Measurements from ENCODE around the gene SUCLG2.

Gene SUCLG2

DNA sequence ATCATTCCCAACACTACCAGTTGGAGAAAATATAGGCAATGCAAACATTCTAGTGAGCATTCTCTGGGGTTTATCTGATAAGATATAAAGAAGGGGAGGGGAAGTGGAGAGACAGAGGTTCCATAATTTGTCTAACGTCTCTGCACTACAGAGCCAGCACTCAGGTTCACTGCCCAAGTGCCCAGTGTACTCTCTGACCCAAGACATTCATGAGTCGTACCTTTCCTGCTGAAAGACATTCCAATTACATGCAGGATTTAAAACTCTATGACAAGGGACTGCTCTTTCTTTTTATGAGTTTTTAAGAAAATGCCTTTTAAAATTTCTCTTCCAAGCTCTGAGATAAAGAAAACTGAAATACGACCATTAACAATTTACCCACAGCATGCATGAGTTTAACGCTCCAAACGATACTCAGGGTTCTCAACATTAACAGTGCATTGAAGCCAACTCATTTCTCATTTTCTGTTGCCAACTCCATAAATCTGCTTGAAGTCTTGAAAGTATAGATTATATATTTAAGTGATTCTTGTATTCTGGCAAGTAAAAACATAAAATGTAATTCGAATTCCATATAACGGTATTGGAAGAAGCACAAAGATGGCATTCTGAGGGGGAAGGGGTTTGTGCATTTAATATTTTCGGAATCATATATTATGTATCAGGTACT is 193.4 kb downstream of the SUCLG2 start:
- no peak for DNase-seq
- H3K27me3 ChIP-seq (replicated peaks; ENCODE audit: control insufficient read depth, insufficient read depth, low read length, poor library complexity, severe bottlenecking): no peaks in the 10 kb centered on the region
- H3K27ac ChIP-seq (ENCODE audit: insufficient read depth, low read length, poor library complexity, severe bottlenecking): no peak overlapping the region
- no peak overlapping the region for H3K4me3 ChIP-seq (ENCODE audit: insufficient read depth, low read depth, low read length, poor library complexity, severe bottlenecking)
- H3K9me3 ChIP-seq (ENCODE audit: control insufficient read depth, low read length): no peaks in the 10 kb centered on the region
- H3K36me3 ChIP-seq (ENCODE audit: control insufficient read depth, insufficient read depth, low read length): no peaks in the 10 kb centered on the region
- H3K4me1 ChIP-seq (ENCODE audit: control insufficient read depth, insufficient read depth, low read length, poor library complexity, severe bottlenecking): no peaks in the 10 kb centered on the region

DNA sequence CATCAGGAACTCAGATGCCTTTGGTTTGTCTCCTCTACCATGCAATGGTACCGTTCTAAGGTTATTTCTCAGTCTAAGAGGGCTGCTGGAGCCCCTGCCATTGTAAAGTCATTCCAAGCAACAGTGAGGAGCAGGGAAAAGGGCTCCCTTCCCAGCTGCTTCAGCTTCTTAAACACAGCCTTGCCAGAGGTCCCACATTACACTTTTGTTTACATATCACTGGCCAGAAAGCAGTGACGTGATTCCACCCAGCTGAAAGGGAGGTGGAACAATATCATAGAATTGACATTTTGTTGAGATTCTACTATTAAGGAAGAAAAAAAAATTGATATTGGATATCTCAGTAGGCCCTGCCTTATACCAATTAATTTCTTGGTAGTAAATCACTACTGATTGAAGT is 194.6 kb downstream of the SUCLG2 start:
- Histone ChIP-seq H3K36me3 (ENCODE audit: control insufficient read depth, insufficient read depth, low read length) (no peaks in the 10 kb centered on the region), H3K27me3 (replicated peaks; ENCODE audit: control insufficient read depth, insufficient read depth, low read length, poor library complexity, severe bottlenecking) (no peaks in the 10 kb centered on the region), H3K9me3 (ENCODE audit: control insufficient read depth, low read length) (no peaks in the 10 kb centered on the region), H3K4me3 (ENCODE audit: insufficient read depth, low read depth, low read length, poor library complexity, severe bottlenecking) (no peak overlapping the region), H3K27ac (ENCODE audit: insufficient read depth, low read length, poor library complexity, severe bottlenecking) (no peak overlapping the region), H3K4me1 (ENCODE audit: control insufficient read depth, insufficient read depth, low read length, poor library complexity, severe bottlenecking) (no peaks in the 10 kb centered on the region)
- DNase-seq: no peak

GRCh38 chr3:67458896-67459530 is 195.4 kb downstream of the SUCLG2 start:
- no peaks in the 10 kb centered on the region for H3K4me1 ChIP-seq (ENCODE audit: control insufficient read depth, insufficient read depth, low read length, poor library complexity, severe bottlenecking)
- H3K27me3 ChIP-seq (replicated peaks; ENCODE audit: control insufficient read depth, insufficient read depth, low read length, poor library complexity, severe bottlenecking): no peaks in the 10 kb centered on the region
- no peaks in the 10 kb centered on the region for H3K9me3 ChIP-seq (ENCODE audit: control insufficient read depth, low read length)
- no peaks in the 10 kb centered on the region for H3K36me3 ChIP-seq (ENCODE audit: control insufficient read depth, insufficient read depth, low read length)
- no peak overlapping the region for H3K27ac ChIP-seq (ENCODE audit: insufficient read depth, low read length, poor library complexity, severe bottlenecking)
- no peak for DNase-seq
- no peak overlapping the region for H3K4me3 ChIP-seq (ENCODE audit: insufficient read depth, low read depth, low read length, poor library complexity, severe bottlenecking)

- H3K4me1 ChIP-seq (ENCODE audit: control insufficient read depth, insufficient read depth, low read length, poor library complexity, severe bottlenecking): no peaks in the 10 kb centered on the region
- no peak overlapping the region for H3K27ac ChIP-seq (ENCODE audit: insufficient read depth, low read length, poor library complexity, severe bottlenecking)
- H3K27me3 ChIP-seq (replicated peaks; ENCODE audit: control insufficient read depth, insufficient read depth, low read length, poor library complexity, severe bottlenecking): no peaks in the 10 kb centered on the region
- H3K4me3 ChIP-seq (ENCODE audit: insufficient read depth, low read depth, low read length, poor library complexity, severe bottlenecking): no peak overlapping the region
- H3K36me3 ChIP-seq (ENCODE audit: control insufficient read depth, insufficient read depth, low read length): peaks cover 6% of the 10 kb centered on the region
- no peak for DNase-seq
- no peaks in the 10 kb centered on the region for H3K9me3 ChIP-seq (ENCODE audit: control insufficient read depth, low read length)
These were observed 196.0 kb downstream of the SUCLG2 start for GRCh38 chr3:67458408-67458807.

GRCh38 chr3:67453628-67454027 is 200.8 kb downstream of the SUCLG2 start:
- H3K4me1 ChIP-seq (ENCODE audit: control insufficient read depth, insufficient read depth, low read length, poor library complexity, severe bottlenecking): no peaks in the 10 kb centered on the region
- H3K9me3 ChIP-seq (ENCODE audit: control insufficient read depth, low read length): no peaks in the 10 kb centered on the region
- peaks cover 6% of the 10 kb centered on the region for H3K36me3 ChIP-seq (ENCODE audit: control insufficient read depth, insufficient read depth, low read length)
- DNase-seq: no peak
- no peaks in the 10 kb centered on the region for H3K27me3 ChIP-seq (replicated peaks; ENCODE audit: control insufficient read depth, insufficient read depth, low read length, poor library complexity, severe bottlenecking)
- no peak overlapping the region for H3K27ac ChIP-seq (ENCODE audit: insufficient read depth, low read length, poor library complexity, severe bottlenecking)
- no peak overlapping the region for H3K4me3 ChIP-seq (ENCODE audit: insufficient read depth, low read depth, low read length, poor library complexity, severe bottlenecking)

GRCh38 chr3:67450153-67450552 is 204.3 kb downstream of the SUCLG2 start:
- no peaks in the 10 kb centered on the region for H3K4me1 ChIP-seq (ENCODE audit: control insufficient read depth, insufficient read depth, low read length, poor library complexity, severe bottlenecking)
- no peak overlapping the region for H3K27ac ChIP-seq (ENCODE audit: insufficient read depth, low read length, poor library complexity, severe bottlenecking)
- H3K27me3 ChIP-seq (replicated peaks; ENCODE audit: control insufficient read depth, insufficient read depth, low read length, poor library complexity, severe bottlenecking): no peaks in the 10 kb centered on the region
- DNase-seq: no peak
- no peak overlapping the region for H3K4me3 ChIP-seq (ENCODE audit: insufficient read depth, low read depth, low read length, poor library complexity, severe bottlenecking)
- H3K9me3 ChIP-seq (ENCODE audit: control insufficient read depth, low read length): no peaks in the 10 kb centered on the region
- H3K36me3 ChIP-seq (ENCODE audit: control insufficient read depth, insufficient read depth, low read length): peaks cover 6% of the 10 kb centered on the region

GRCh38 chr3:67447393-67447792 is 207.0 kb downstream of the SUCLG2 start:
- Histone ChIP-seq H3K27ac (ENCODE audit: insufficient read depth, low read length, poor library complexity, severe bottlenecking) (no peak overlapping the region), H3K4me1 (ENCODE audit: control insufficient read depth, insufficient read depth, low read length, poor library complexity, severe bottlenecking) (no peaks in the 10 kb centered on the region), H3K27me3 (replicated peaks; ENCODE audit: control insufficient read depth, insufficient read depth, low read length, poor library complexity, severe bottlenecking) (no peaks in the 10 kb centered on the region), H3K36me3 (ENCODE audit: control insufficient read depth, insufficient read depth, low read length) (peaks cover 3% of the 10 kb centered on the region), H3K9me3 (ENCODE audit: control insufficient read depth, low read length) (no peaks in the 10 kb centered on the region), H3K4me3 (ENCODE audit: insufficient read depth, low read depth, low read length, poor library complexity, severe bottlenecking) (no peak overlapping the region)
- no peak for DNase-seq

GRCh38 chr3:67437789-67438188 is 216.6 kb downstream of the SUCLG2 start:
- H3K9me3 ChIP-seq (ENCODE audit: control insufficient read depth, low read length): no peaks in the 10 kb centered on the region
- H3K4me3 ChIP-seq (ENCODE audit: insufficient read depth, low read depth, low read length, poor library complexity, severe bottlenecking): no peak overlapping the region
- no peak for DNase-seq
- H3K4me1 ChIP-seq (ENCODE audit: control insufficient read depth, insufficient read depth, low read length, poor library complexity, severe bottlenecking): no peaks in the 10 kb centered on the region
- H3K27me3 ChIP-seq (replicated peaks; ENCODE audit: control insufficient read depth, insufficient read depth, low read length, poor library complexity, severe bottlenecking): no peaks in the 10 kb centered on the region
- peaks cover 3% of the 10 kb centered on the region for H3K36me3 ChIP-seq (ENCODE audit: control insufficient read depth, insufficient read depth, low read length)
- no peak overlapping the region for H3K27ac ChIP-seq (ENCODE audit: insufficient read depth, low read length, poor library complexity, severe bottlenecking)

DNA sequence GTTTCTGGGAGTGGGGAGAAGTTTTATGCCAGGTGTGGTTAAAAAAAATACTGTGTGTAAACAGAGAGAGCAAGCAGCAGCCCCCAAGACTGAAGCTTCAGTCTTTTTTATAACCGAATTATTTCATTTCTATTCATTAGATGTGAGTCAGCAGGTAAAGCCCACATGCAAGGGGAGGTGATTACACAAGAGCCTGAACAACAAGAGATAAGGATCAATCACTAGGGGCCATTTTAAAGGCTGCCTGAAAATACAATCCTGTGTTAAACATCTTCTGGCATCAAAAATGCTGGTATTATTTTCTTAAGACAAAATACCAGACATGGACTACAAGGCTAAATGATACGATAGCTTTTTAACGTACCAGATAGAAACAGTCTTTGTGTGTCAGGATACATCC is 217.3 kb downstream of the SUCLG2 start:
- H3K36me3 ChIP-seq (ENCODE audit: control insufficient read depth, insufficient read depth, low read length): no peaks in the 10 kb centered on the region
- H3K27me3 ChIP-seq (replicated peaks; ENCODE audit: control insufficient read depth, insufficient read depth, low read length, poor library complexity, severe bottlenecking): no peaks in the 10 kb centered on the region
- H3K4me1 ChIP-seq (ENCODE audit: control insufficient read depth, insufficient read depth, low read length, poor library complexity, severe bottlenecking): no peaks in the 10 kb centered on the region
- H3K27ac ChIP-seq (ENCODE audit: insufficient read depth, low read length, poor library complexity, severe bottlenecking): no peak overlapping the region
- no peaks in the 10 kb centered on the region for H3K9me3 ChIP-seq (ENCODE audit: control insufficient read depth, low read length)
- no peak overlapping the region for H3K4me3 ChIP-seq (ENCODE audit: insufficient read depth, low read depth, low read length, poor library complexity, severe bottlenecking)
- DNase-seq: no peak

GRCh38 chr3:67433109-67433508 is 221.3 kb downstream of the SUCLG2 start:
- Histone ChIP-seq H3K4me1 (ENCODE audit: control insufficient read depth, insufficient read depth, low read length, poor library complexity, severe bottlenecking) (no peaks in the 10 kb centered on the region), H3K36me3 (ENCODE audit: control insufficient read depth, insufficient read depth, low read length) (no peaks in the 10 kb centered on the region), H3K4me3 (ENCODE audit: insufficient read depth, low read depth, low read length, poor library complexity, severe bottlenecking) (no peak overlapping the region), H3K27ac (ENCODE audit: insufficient read depth, low read length, poor library complexity, severe bottlenecking) (no peak overlapping the region), H3K9me3 (ENCODE audit: control insufficient read depth, low read length) (no peaks in the 10 kb centered on the region), H3K27me3 (replicated peaks; ENCODE audit: control insufficient read depth, insufficient read depth, low read length, poor library complexity, severe bottlenecking) (no peaks in the 10 kb centered on the region)
- DNase-seq: no peak
